DMS79 (cell line): Measurements from ENCODE around the gene FGF12.

Experiments
- DNase-seq: peaks from one replicate; lab custom pipeline; 2025; lab: John Stamatoyannopoulos, UW

The FGF12 gene

GRCh38 chr3:192494174-192494573 lies 233.2 kb downstream of the FGF12 start:
- no peak for DNase-seq

- no peak for DNase-seq
Measured at GRCh38 chr3:192490720-192491119, 236.6 kb downstream of the FGF12 start.

- DNase-seq: no peak
Measured at GRCh38 chr3:192489579-192489978, 237.8 kb downstream of the FGF12 start.

GRCh38 chr3:192487033-192487432 lies 240.3 kb downstream of the FGF12 start:
- DNase-seq: no peak

GRCh38 chr3:192482809-192483208 lies 244.5 kb downstream of the FGF12 start:
- DNase-seq: no peak

GRCh38 chr3:192482391-192482790 lies 244.9 kb downstream of the FGF12 start:
- DNase-seq: no peak

GRCh38 chr3:192481638-192482037 lies 245.7 kb downstream of the FGF12 start:
- DNase-seq: no peak

- DNase-seq: peak; percentile 9
Measured at GRCh38 chr3:192467230-192468140, 259.9 kb downstream of the FGF12 start.

GRCh38 chr3:192449036-192449435 lies 278.3 kb downstream of the FGF12 start:
- DNase-seq: no peak

- DNase-seq: no peak
Measured at GRCh38 chr3:192445770-192446644, 281.3 kb downstream of the FGF12 start.

GRCh38 chr3:192444791-192445106 lies 282.6 kb downstream of the FGF12 start:
- no peak for DNase-seq

- no peak for DNase-seq
Measured at GRCh38 chr3:192444096-192444790, 283.1 kb downstream of the FGF12 start.

- DNase-seq: no peak
Measured at GRCh38 chr3:192435241-192435640, 292.1 kb downstream of the FGF12 start.

- DNase-seq: no peak
Measured at GRCh38 chr3:192434186-192434585, 293.2 kb downstream of the FGF12 start.

- DNase-seq: no peak
Measured at GRCh38 chr3:192433704-192434103, 293.6 kb downstream of the FGF12 start.

GRCh38 chr3:192422997-192423342 lies 304.4 kb downstream of the FGF12 start:
- DNase-seq: no peak

GRCh38 chr3:192422321-192422996 lies 304.9 kb downstream of the FGF12 start:
- no peak for DNase-seq

- no peak for DNase-seq
Measured at GRCh38 chr3:192419312-192419711, 308.0 kb downstream of the FGF12 start.

- DNase-seq: no peak
Measured at GRCh38 chr3:192417559-192418055, 309.7 kb downstream of the FGF12 start.

- DNase-seq: no peak
Measured at GRCh38 chr3:192417017-192417416, 310.3 kb downstream of the FGF12 start.

GRCh38 chr3:192413461-192413860 lies 313.9 kb downstream of the FGF12 start:
- DNase-seq: no peak

GRCh38 chr3:192410684-192410960 lies 316.7 kb downstream of the FGF12 start:
- DNase-seq: no peak
